HG03095 (cell line): ENCODE results near the gene DBP.

Source experiments
- ATAC-seq: cut with Tn5 transposase; IDR thresholded peaks from one replicate; pipeline ENCODE4 v1.9.1; 2021; ENCODE audit warnings: moderate library complexity; ENCODE audit not compliant: unreplicated experiment

The DBP gene

DNA sequence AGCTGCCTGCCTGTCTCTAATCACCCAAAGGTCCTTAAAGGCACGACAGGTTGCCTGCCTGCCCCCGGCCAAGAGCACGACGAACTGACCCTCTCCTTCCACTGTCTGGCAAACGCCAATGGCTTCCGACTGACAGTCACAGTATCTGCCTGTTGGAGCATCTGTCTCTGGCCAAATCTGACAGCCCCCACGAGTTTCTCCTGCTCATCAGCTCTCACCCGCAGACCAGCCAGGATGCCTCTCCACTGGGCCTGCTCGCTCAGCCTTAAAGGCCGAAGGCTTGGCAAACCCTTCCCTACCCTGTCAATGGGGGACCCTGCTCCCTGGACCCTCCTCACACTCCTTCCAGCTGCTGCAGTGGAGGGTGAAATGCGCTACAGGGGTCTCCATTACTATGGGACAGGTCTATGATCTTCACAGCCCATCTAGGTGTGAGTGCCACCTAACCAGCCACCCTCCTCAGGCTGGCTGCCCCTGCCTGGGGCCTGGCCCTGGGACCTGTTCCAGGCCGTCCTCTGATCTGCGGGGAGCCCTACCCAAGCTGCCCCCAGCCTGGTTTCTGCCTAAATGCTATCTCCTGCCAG is 23.2 kb downstream of the DBP start:
- ATAC-seq = no peak

DNA sequence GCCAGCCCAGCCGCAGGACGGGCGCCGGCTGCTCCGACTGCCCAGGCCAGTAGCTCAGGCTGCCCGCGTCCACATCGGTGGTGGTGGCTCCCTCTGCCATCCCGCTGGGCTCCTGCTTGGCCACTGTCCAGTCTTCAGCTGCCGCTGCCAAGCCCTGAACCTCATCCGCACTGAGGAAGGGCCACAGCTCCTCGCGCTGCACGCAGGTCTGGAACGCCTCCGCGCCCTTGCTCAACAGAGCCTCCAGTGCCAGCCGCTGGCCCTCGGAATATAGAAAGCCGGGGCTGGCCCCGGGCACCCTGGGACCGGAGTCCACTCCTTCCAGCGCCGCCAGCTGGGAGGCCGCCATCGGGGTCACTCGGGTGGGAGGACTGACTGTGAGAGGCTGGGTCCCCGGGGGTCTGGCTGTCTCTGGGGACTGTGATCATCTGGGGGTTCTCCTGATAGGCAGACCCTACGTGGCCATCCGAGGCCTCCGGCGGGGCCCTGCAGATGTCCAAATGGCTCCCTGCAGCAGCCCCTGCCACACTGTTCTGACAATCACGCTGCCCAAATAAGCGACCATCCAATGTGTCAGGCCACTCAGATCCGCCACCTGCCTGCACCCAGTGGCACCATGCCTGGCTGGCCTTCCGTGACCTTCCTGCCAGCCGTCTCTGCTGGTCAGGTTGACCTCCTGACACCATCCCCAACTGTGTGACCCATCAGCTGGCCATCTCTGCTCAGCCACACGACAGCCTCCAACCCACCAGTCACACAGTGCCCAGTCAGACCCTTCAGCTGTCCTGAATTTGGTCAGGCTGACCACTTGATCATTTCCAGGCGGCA is 23.9 kb downstream of the DBP start:
- no peak for ATAC-seq

DNA sequence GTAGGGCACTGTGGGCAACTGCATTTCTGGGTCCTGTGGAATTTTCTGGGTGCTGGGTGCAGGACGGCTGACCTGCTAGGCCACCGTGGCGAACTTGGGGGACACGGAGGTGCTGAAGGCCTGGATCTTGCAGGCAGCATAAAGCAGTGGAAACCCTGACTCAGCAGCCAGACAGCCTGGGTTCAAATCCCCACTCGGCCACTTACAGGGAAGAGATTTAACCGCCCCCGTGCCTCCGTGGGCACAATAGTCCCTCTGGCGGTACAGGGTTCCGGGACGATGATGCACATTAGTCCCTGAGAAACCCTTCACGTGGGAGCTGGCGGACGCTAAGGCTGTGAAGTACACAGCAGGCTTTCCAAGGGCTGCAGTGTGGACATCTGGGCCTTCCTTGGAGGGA is 25.3 kb downstream of the DBP start:
- ATAC-seq = no peak

DNA sequence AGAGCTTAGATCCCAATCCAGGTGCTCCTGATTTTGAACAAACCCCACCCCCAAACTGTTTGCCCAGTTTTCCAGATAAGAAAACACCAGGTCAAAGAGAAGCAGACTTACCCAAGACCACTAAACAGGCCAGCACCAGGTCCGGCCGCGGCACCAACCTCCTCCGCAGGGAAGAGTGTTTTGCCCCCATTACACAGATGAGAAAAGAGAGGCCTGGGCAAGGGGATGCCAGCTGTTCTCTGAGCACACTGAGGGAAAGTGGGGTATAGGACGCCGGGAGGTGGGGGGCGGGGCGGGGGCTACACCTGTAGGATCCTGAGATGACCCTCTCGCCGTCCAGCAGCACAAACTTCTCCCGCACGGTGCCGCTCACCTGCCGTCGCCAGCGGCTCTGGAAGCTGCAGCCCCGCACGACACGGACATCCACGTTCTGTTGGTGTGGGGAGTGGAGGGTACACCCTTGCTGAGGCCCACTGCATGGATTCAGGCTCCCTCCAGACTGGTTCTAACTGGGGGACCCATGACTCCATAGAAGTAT is 27.5 kb downstream of the DBP start:
- ATAC-seq = no peak

DNA sequence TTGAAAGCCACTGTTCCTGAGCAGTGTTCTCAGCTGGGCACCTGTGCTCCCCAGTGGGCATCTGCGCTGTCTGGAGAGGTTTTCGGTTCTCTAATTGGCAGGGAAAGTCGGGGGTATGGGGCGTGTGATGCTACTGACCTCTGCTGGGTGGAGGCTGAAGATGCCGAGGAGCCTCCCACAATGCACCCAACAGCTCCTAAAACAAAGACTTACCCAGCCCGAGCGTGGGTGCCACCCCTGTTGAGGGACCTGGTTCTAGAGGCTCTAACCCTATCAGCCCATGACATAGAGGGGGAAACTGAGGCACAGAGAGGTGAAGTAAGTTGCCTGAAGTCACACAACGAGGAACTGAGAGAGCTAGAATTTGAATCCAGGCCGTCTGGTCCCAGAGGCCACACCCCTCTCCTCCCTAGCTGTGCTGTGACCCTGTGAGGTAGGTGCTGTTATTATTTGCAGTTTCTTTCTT is 28.3 kb downstream of the DBP start:
- ATAC-seq = no peak

DNA sequence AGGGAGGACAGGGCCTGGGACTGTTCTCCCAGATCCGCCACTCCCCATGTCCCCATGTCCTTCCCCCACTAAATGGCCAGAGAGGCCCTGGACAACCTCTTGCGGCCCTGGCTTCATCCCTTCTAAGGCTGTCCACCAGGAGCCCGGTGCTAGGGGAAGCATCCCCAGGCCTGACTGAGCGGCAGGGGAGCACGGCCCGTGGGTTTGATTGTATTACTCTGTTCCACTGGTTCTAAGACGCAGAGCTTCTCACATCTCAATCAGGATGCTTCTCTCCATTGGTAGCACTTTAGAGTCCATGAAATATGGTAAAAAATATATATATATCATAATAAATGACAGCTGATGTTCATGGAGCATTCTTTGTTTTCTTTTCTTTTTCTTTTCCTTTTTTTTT is 29.8 kb downstream of the DBP start:
- ATAC-seq = no peak

DNA sequence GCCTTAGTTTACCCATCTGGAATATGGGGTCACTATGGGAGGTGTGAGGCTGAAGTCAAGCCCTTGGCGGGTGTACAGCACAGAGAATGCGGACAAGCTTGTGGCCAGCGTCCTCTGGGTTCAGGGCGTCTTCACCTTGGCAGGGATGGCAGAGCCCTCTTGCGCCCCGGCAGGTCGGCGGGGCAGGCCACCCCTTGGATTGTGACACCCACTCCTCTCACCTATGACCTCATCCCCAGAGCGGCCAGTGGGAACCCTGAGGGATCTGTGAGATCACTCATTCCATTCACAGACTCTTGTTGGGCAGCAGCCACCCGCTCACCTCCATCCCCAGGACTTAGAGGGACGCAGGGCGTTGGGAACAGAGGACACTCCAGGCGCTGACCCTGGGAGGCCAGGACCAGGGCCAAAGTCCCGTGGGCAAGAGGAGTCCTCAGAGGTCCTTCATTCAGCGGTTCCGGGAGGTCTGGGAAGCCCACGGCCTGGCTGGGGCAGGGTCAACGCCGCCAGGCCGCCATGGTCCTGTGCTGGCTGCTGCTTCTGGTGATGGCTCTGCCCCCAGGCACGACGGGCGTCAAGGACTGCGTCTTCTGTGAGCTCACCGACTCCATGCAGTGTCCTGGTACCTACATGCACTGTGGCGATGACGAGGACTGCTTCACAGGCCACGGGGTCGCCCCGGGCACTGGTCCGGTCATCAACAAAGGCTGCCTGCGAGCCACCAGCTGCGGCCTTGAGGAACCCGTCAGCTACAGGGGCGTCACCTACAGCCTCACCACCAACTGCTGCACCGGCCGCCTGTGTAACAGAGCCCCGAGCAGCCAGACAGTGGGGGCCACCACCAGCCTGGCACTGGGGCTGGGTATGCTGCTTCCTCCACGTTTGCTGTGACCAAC is 30.5 kb downstream of the DBP start, which contains the start of gene SPACA4:
Gene SPACA4, plus strand, starts transcription at position 280 of the 896 bp plus-strand sequence. Its CDS starts 237 bp downstream, at position 517.
- no peak for ATAC-seq

DNA sequence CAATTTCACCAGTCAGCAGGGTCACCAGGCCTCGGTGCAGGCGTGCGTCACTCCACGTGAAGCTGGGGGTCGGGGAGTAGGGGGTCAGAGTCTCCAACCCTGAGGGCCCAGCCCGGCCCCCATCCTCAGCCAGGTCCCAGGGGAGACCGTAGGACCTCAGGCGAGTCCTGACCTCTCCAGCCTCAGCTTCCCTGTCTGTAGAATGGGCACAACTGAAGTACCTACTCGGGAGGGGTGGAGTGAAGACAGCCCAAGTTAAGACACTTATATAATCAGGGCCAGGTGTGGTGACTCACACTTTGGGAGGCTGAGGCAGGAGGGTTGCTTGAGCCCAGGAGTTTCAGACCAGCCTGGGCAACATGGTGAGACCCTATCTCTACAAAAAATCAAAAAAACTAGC is 33.3 kb downstream of the DBP start:
- ATAC-seq = no peak

DNA sequence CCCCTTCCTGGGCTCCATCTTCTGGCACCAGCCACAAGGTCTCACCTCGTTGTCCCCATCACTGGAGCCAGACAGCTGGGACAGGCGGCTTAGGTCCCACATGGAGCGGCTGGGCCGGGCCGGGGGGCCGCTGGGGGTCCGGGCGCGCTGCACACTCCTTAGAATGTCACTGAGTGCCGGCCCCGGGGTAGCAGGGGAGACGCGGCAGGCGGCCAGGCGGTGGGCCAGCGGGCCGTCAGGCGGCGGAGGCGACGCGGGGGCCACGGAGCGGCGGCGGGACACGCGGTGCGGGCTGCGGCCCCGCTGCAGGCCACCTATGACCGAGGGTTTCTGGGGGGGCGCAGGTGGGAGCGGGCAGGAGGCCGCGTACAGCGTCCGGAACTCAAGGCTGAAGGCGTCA is 33.7 kb downstream of the DBP start:
- no peak for ATAC-seq

DNA sequence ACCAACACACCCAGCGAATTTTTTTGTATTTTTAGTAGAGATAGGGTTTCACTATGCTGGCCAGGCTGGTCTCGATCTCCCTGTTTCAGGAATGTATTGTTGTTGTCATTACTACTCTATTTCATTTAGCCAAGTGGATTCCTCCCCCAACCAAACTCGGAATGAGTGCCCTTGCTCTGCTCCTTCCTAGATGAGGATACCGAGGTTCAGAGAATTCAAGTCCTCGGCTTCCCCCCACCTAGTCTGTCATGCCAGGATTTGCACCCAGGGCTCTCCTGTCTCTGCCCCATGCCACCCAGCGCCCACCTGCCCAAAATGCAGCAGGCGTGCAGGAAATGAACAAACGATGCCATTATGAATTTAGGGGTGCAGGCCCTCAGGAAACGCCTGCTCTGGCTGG is 34.2 kb downstream of the DBP start:
- ATAC-seq = no peak

DNA sequence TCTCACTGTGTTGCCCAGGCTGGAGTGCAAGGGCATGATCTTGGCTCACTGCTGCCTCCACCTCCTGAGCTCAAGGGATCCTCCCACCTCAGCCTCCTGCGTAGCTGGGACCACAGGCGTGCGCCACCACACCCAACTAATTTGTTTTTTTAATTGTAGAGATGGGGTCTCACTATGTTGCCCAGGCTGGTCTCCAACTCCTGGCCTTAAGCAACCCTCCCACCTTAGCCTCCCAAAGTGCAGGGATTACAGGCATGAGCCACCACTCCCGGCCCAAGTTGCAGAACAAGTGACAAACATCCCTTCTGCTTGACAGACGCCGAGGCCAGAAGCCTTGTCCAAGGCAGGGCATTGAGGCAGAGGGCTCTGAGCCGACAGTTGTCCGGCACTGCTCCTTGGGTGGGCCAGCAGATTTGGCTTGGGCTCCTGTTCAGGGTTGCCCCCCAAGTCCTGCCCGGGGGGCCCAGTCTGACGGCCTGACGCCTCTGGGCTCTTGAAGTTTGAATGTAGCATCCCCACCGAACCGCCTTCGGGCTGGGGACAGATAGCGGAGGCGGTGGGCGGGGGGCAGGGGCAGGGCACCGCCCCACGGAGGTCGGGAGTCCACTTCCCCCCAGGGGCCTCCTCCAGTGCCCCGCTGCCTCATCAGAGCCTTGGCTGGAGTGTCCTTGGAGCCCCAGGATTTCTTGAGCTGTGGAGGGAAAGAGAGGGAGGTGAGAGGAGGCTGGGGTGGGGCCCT is 36.3 kb downstream of the DBP start:
- no peak for ATAC-seq

DNA sequence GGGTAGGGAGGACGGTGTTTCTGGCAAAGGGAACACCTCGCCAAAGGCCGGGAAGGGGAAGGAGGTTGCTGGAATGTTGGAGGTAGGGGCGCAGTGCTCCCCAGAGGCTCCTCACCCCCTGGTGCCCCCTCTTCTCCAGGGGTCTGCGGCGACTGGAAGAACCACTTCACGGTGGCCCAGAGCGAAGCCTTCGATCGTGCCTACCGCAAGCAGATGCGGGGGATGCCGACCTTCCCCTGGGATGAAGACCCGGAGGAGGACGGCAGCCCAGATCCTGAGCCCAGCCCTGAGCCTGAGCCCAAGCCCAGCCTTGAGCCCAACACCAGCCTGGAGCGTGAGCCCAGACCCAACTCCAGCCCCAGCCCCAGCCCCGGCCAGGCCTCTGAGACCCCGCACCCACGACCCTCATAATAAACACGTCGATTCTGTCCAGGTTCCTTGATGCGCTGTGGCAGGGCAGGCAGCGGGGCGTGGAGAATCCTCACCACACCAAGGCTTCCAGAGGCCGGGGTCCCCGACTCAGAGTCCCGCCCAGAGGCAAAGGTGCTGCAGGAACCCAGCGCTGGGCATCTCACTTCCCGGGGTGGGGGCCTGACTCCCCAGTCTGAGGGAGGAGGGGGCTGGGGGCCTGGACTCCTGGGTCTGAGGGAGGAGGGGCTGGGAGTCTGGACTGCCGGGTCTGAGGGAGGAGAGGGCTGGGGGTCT is 38.0 kb downstream of the DBP start:
- no peak for ATAC-seq

DNA sequence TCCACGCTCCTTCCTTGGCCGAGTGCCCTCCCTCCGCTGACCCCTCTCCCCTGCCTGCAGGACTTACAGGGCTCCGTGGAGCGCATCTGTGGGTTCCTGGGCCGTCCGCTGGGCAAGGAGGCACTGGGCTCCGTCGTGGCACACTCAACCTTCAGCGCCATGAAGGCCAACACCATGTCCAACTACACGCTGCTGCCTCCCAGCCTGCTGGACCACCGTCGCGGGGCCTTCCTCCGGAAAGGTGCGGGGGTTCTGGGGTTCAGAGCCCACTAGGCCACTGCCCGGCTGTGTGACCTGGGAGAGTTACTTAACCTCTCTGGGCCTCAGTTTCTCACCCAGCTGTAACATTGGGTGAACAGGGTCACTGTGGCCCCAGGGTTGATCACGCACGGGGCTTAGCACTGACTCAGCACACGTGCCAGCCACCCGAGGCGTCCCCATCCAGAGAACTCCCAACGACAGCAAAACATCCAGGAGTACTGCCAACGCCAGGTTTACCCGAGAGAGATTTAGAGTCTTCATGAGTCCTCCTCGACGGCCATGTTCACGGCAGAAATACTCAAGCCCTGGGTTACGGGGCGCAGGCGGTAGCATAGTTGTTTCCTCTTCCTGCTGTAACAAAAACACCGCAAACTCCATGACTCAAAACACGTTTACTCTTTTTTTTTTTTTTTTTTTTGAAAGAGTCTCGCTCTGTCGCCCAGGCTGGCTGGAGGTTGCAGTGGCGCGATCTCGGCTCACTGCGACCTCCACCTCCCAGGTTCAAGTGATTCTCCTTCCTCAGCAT is 40.3 kb downstream of the DBP start:
- no peak for ATAC-seq

DNA sequence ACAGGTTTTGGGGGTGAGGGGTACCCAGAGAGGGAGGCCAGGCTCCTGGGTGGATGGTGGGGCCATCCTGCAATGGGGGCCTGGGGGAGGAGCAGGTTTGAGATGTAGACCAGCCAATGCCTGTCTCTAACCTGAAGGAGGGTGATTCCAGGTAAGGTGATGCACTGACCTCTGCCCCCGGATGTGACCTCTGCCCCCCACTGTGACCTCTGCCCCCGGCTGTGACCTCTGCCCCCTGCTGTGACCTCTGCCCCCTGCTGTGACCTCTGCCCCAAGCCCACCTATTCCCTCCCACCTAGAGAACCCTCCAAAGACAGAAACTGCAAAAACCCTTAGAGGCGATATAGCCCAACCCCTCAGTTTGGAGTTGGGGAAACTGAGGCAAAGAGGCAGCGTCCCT is 40.9 kb downstream of the DBP start:
- no peak for ATAC-seq

DNA sequence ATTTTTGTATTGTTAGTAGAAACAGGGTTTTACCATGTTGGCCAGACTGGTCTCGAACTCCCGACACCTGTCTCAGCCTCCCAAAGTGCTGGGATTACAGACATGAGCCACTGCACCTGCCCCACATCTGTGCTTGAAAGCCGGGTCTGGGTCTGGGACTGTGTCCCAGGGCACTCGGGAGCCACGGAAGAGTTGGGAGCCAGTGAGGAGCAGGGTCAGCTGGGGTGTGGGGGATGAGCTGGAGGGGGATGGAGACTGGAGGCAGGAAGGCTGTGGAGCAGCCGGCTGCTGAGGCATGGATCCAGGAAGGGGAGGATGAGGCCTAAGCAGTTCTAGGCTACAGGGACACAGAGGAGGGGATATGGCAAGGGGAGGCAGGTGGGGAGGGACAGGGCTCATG is 41.3 kb downstream of the DBP start:
- no peak for ATAC-seq

DNA sequence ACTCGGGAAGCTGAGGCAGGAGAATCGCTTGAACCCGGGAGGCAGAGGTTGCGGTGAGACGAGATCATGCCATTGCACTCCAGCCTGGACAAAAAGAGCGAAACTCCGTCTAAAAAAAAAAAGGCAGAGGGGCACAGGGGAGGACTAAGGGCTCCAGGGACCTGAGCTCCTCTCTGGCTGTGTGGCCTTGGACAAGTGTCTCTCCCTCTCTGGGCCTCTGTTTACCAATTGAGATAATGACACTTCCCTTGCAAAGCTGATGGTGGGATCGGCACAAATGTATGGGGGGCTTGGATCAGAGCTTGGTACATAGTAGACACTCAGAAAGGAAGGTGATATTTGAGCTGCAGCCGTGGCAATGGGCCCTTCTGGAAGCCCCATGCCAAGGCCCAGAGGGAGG is 42.0 kb downstream of the DBP start:
- ATAC-seq = no peak

DNA sequence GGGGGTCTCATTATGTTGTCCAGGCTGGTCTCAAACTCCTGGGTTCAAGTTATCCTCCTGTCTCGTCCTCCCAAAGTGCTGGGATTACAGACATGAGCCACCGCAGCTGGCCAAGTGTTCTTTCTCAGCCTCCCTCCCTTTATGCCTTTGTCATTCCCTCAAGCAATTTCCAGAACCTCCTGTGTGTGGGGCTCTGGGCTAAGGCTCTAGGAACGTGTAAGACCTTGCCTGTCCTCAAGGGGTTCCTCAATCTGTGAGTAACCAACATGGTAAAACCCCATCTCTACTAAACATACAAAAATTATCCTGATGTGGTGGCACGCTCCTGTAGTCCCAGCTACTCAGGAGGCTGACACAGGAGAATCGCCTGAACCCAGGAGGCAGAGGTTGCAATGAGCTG is 46.2 kb downstream of the DBP start:
- no peak for ATAC-seq

DNA sequence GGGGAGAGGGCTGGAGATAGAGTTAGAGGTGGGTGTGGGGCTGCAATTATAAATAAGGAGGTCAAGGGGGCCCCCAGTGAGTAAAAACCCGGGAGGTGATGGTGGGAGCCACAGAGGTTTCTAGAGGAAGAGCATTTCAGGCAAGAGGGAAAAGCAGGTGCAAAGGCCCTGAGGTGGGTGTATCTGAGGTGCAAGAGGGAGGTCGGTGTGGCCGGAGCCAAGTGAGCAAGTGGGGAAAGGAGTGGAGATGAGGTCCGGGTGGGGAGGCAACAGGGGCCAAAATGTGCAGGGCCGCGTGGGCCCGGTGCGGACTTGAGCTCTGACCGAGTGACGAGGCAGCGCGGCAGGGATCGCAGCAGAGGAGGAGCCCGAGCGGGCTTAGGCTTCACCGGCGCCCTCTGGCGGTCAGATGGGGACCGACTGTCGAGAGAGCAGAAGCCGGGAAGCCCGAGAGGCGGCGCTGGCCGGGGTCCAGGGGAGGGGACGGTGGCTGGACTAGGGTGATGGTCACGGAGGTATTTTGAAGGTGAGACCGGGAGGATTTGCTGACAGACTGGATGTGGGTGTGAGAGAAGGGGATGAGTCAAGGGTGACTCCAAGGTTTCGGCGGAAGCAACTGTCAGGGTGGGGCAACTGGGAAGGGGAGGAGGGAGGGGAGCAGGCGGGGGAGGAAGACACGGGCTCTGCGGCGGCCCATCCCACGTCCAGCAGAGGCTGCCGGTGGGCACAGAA is 48.3 kb downstream of the DBP start:
- no peak for ATAC-seq

DNA sequence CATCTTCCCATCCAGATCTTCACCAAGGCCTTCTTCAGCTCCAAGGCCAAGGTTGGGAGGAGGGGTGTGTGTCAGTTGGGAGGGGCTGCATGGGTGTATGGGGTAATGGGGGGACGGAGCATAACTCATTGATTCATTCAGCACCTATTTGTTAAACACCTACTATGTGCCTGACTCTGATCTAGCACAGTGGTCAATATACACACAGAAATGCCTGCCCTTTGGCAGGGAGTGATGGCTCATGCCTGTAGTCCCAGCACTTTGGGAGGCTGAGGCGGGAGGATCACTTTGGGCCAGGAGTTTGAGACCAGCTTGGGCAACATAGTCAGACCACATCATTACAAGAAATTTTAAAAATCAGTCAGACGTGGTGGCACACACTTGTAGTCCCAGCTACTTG is 49.8 kb downstream of the DBP start:
- ATAC-seq = no peak
